BLaER1 (cell line): Measurements from ENCODE around the gene TFCP2.
A peak's percentile ranks its signal among the peaks of the same experiment; 100 is the strongest.

Source experiments
- H3K27ac ChIP-seq: shearing (Covaris generic); formaldehyde crosslinking; 2 replicates; pipeline ENCODE4 v1.8.1; 2022
- H3K27me3 ChIP-seq: shearing (Covaris generic); formaldehyde crosslinking; 2 replicates; pipeline ENCODE4 v1.8.1; 2022
- H3K36me3 ChIP-seq: shearing (Covaris generic); formaldehyde crosslinking; 2 replicates; pipeline ENCODE4 v1.8.1; 2022
- H3K4me1 ChIP-seq: shearing (Covaris generic); formaldehyde crosslinking; 2 replicates; pipeline ENCODE4 v1.8.1; 2022
- H3K4me2 ChIP-seq: shearing (Covaris generic); formaldehyde crosslinking; 2 replicates; pipeline ENCODE4 v1.8.1; 2022
- H3K4me3 ChIP-seq: shearing (Covaris generic); formaldehyde crosslinking; 2 replicates; pipeline ENCODE4 v1.8.1; 2022
- H3K9ac ChIP-seq: shearing (Covaris generic); formaldehyde crosslinking; 2 replicates; pipeline ENCODE4 v1.8.1; 2022
- H3K9me3 ChIP-seq: shearing (Covaris generic); formaldehyde crosslinking; 2 replicates; pipeline ENCODE4 v1.8.1; 2022
- H4K20me1 ChIP-seq: shearing (Covaris generic); formaldehyde crosslinking; 2 replicates; pipeline ENCODE4 v1.8.1; 2022
- Cebpa-rat ChIP-seq: shearing (Covaris generic); IDR thresholded peaks from 2 replicates; pipeline ENCODE4 v1.8.1; 2022

Gene TFCP2

GRCh38 chr12:51197736-51198567 lies 25.0 kb upstream of the TFCP2 start:
- Histone ChIP-seq H3K36me3 (no peaks in the 10 kb centered on the region), H3K4me3 (no peak overlapping the region), H3K9ac (no peak overlapping the region), H3K4me2 (no peak overlapping the region), H3K27ac (no peak overlapping the region), H3K9me3 (no peaks in the 10 kb centered on the region), H4K20me1 (no peaks in the 10 kb centered on the region), H3K4me1 (no peaks in the 10 kb centered on the region), H3K27me3 (no peaks in the 10 kb centered on the region)
- TF ChIP-seq Cebpa-rat, result no peak

- Histone ChIP-seq H3K9ac (no peak overlapping the region), H3K9me3 (no peaks in the 10 kb centered on the region), H3K27ac (no peak overlapping the region), H3K27me3 (no peaks in the 10 kb centered on the region), H3K4me3 (no peak overlapping the region), H3K4me2 (no peak overlapping the region), H4K20me1 (no peaks in the 10 kb centered on the region), H3K4me1 (no peaks in the 10 kb centered on the region), H3K36me3 (no peaks in the 10 kb centered on the region; the same call in 1 of the 2 replicates)
- TF ChIP-seq Cebpa-rat, result no peak
Measured at GRCh38 chr12:51196547-51196946, 23.6 kb upstream of the TFCP2 start.

GRCh38 chr12:51195841-51196240 lies 22.9 kb upstream of the TFCP2 start:
- no peak overlapping the region for H3K4me2 ChIP-seq
- H3K27me3 ChIP-seq, result no peaks in the 10 kb centered on the region
- H3K27ac ChIP-seq, result no peak overlapping the region
- H4K20me1 ChIP-seq, result no peaks in the 10 kb centered on the region
- H3K4me1 ChIP-seq, result no peaks in the 10 kb centered on the region
- H3K9ac ChIP-seq, result no peak overlapping the region
- TF ChIP-seq Cebpa-rat, result no peak
- no peak overlapping the region for H3K4me3 ChIP-seq
- peaks cover 5% of the 10 kb centered on the region; the same call in 1 of the 2 replicates for H3K36me3 ChIP-seq
- no peaks in the 10 kb centered on the region for H3K9me3 ChIP-seq

- Histone ChIP-seq H3K4me1 (peaks cover 14% of the 10 kb centered on the region), H3K27ac (no peak overlapping the region), H3K4me2 (no peak overlapping the region), H3K9me3 (no peaks in the 10 kb centered on the region), H3K4me3 (no peak overlapping the region), H4K20me1 (no peaks in the 10 kb centered on the region), H3K9ac (no peak overlapping the region), H3K27me3 (no peaks in the 10 kb centered on the region), H3K36me3 (peaks cover 12% of the 10 kb centered on the region; the same call in 1 of the 2 replicates)
- no peak for TF ChIP-seq Cebpa-rat
Measured at GRCh38 chr12:51192284-51192671, 19.3 kb upstream of the TFCP2 start.

GRCh38 chr12:51191516-51192283 lies 18.8 kb upstream of the TFCP2 start:
- H3K27ac ChIP-seq, result no peak overlapping the region
- H3K4me1 ChIP-seq, result peaks cover 20% of the 10 kb centered on the region
- no peaks in the 10 kb centered on the region for H4K20me1 ChIP-seq
- no peaks in the 10 kb centered on the region for H3K27me3 ChIP-seq
- peaks cover 12% of the 10 kb centered on the region; the same call in 1 of the 2 replicates for H3K36me3 ChIP-seq
- H3K4me2 ChIP-seq, result no peak overlapping the region
- no peak for TF ChIP-seq Cebpa-rat
- H3K4me3 ChIP-seq, result no peak overlapping the region
- H3K9ac ChIP-seq, result no peak overlapping the region
- no peaks in the 10 kb centered on the region for H3K9me3 ChIP-seq

- Histone ChIP-seq H3K4me1 (peaks cover 22% of the 10 kb centered on the region), H3K27me3 (no peaks in the 10 kb centered on the region), H3K4me2 (no peak overlapping the region), H3K36me3 (peaks cover 12% of the 10 kb centered on the region; the same call in 1 of the 2 replicates), H3K9me3 (no peaks in the 10 kb centered on the region), H3K4me3 (no peak overlapping the region), H3K27ac (no peak overlapping the region), H3K9ac (no peak overlapping the region), H4K20me1 (no peaks in the 10 kb centered on the region)
- no peak for TF ChIP-seq Cebpa-rat
Measured at GRCh38 chr12:51190820-51191219, 17.9 kb upstream of the TFCP2 start.

- Histone ChIP-seq H3K27ac (no peak overlapping the region), H3K9ac (no peak overlapping the region), H3K9me3 (no peaks in the 10 kb centered on the region), H3K27me3 (no peaks in the 10 kb centered on the region), H3K4me2 (no peak overlapping the region), H4K20me1 (no peaks in the 10 kb centered on the region), H3K4me1 (peaks cover 22% of the 10 kb centered on the region), H3K36me3 (peaks cover 12% of the 10 kb centered on the region; the same call in 1 of the 2 replicates), H3K4me3 (no peak overlapping the region)
- no peak for TF ChIP-seq Cebpa-rat
Measured at GRCh38 chr12:51189790-51190355, 16.9 kb upstream of the TFCP2 start.

GRCh38 chr12:51188359-51189051 lies 15.6 kb upstream of the TFCP2 start:
- Histone ChIP-seq H3K36me3 (peaks cover 12% of the 10 kb centered on the region; the same call in 1 of the 2 replicates), H3K9me3 (no peaks in the 10 kb centered on the region), H3K4me2 (peak overlapping the region; percentile 14; the same call in 1 of the 2 replicates), H3K27ac (no peak overlapping the region; the same call in 1 of the 2 replicates), H3K9ac (no peak overlapping the region), H3K27me3 (no peaks in the 10 kb centered on the region), H3K4me3 (no peak overlapping the region), H3K4me1 (peaks cover 22% of the 10 kb centered on the region), H4K20me1 (no peaks in the 10 kb centered on the region)
- TF ChIP-seq Cebpa-rat, result no peak

GRCh38 chr12:51187370-51187987 lies 14.5 kb upstream of the TFCP2 start:
- no peaks in the 10 kb centered on the region for H3K27me3 ChIP-seq
- H3K36me3 ChIP-seq, result peaks cover 12% of the 10 kb centered on the region; the same call in 1 of the 2 replicates
- H3K4me2 ChIP-seq, result peak overlapping the region; percentile 42
- no peak overlapping the region for H3K4me3 ChIP-seq
- TF ChIP-seq Cebpa-rat, result no peak
- no peak overlapping the region for H3K9ac ChIP-seq
- H3K9me3 ChIP-seq, result no peaks in the 10 kb centered on the region
- H4K20me1 ChIP-seq, result no peaks in the 10 kb centered on the region
- peaks cover 22% of the 10 kb centered on the region for H3K4me1 ChIP-seq
- H3K27ac ChIP-seq, result no peak overlapping the region
